GM12892 (cell line): Measurements from ENCODE around the gene AKAP1.

ENCODE experiments used
- DNase-seq: peaks from one replicate; pipeline ENCODE4 v3.0.0; 2011; ENCODE audit not compliant: insufficient read length
- FAIRE-seq: peaks from 2 replicates; lab custom pipeline; 2011; peaks lifted over from hg19 to GRCh38; lab: Jason Lieb, UNC
- POLR2A ChIP-seq: IDR thresholded peaks from 2 replicates; pipeline ENCODE4 v1.6.1; 2011; ENCODE audit warnings: low read depth, low read length, control low read depth
- POLR2AphosphoS5 ChIP-seq: IDR thresholded peaks from 2 replicates; pipeline ENCODE4 v1.6.1; 2011; ENCODE audit warnings: low read depth, low read length, control low read depth
- TAF1 ChIP-seq: IDR thresholded peaks from 2 replicates; pipeline ENCODE4 v1.6.1; 2011; ENCODE audit warnings: low read depth, mild to moderate bottlenecking, control low read depth, low read length, borderline replicate concordance

The AKAP1 gene

GRCh38 chr17:57138956-57139576 is 54.0 kb downstream of the AKAP1 start:
- DNase-seq (no peak), FAIRE-seq (no peak)
- TF ChIP-seq POLR2AphosphoS5 (no peak), TAF1 (no peak), POLR2A (no peak)

- TF ChIP-seq POLR2A (no peak), TAF1 (no peak), POLR2AphosphoS5 (no peak)
- no peak for FAIRE-seq
- no peak for DNase-seq
These were observed 55.3 kb downstream of the AKAP1 start for GRCh38 chr17:57140316-57140715.

GRCh38 chr17:57142925-57143324 is 57.9 kb downstream of the AKAP1 start:
- DNase-seq (no peak), FAIRE-seq (no peak)
- TF ChIP-seq TAF1 (no peak), POLR2A (no peak), POLR2AphosphoS5 (no peak)

- TF ChIP-seq POLR2A, result no peak
- TF ChIP-seq TAF1, result no peak
- TF ChIP-seq POLR2AphosphoS5, result no peak
- DNase-seq (no peak), FAIRE-seq (no peak)
These were observed 58.3 kb downstream of the AKAP1 start for GRCh38 chr17:57143361-57143760.

- DNase-seq, result no peak
- TF ChIP-seq POLR2A, result no peak
- no peak for FAIRE-seq
These were observed 58.9 kb downstream of the AKAP1 start for GRCh38 chr17:57143919-57144318.

- TF ChIP-seq POLR2A (no peak), POLR2AphosphoS5 (no peak), TAF1 (no peak)
- DNase-seq (no peak), FAIRE-seq (no peak)
These were observed 59.5 kb downstream of the AKAP1 start for GRCh38 chr17:57144567-57144966.

- DNase-seq (no peak), FAIRE-seq (no peak)
These were observed 60.3 kb downstream of the AKAP1 start for GRCh38 chr17:57145347-57145746.

GRCh38 chr17:57146273-57146672 is 61.2 kb downstream of the AKAP1 start:
- no peak for TF ChIP-seq POLR2AphosphoS5
- no peak for TF ChIP-seq TAF1
- TF ChIP-seq POLR2A, result no peak
- FAIRE-seq (no peak), DNase-seq (no peak)

More at GRCh38 chr17:57145347-57145746, 60.3 kb downstream of the AKAP1 start:
- no peak for TF ChIP-seq POLR2A
- TF ChIP-seq POLR2AphosphoS5, result no peak
- TF ChIP-seq TAF1, result no peak

GRCh38 chr17:57151798-57152197 is 66.8 kb downstream of the AKAP1 start:
- DNase-seq (no peak), FAIRE-seq (no peak)
- TF ChIP-seq POLR2AphosphoS5, result no peak
- no peak for TF ChIP-seq POLR2A
- TF ChIP-seq TAF1, result no peak

GRCh38 chr17:57152967-57153528 is 68.0 kb downstream of the AKAP1 start:
- DNase-seq (no peak), FAIRE-seq (no peak)
- TF ChIP-seq TAF1, result no peak
- no peak for TF ChIP-seq POLR2A
- TF ChIP-seq POLR2AphosphoS5, result no peak

GRCh38 chr17:57154921-57155320 is 69.9 kb downstream of the AKAP1 start:
- no peak for DNase-seq
- TF ChIP-seq POLR2A (no peak), TAF1 (no peak), POLR2AphosphoS5 (no peak)
- no peak for FAIRE-seq

GRCh38 chr17:57158325-57158724 is 73.3 kb downstream of the AKAP1 start:
- TF ChIP-seq POLR2A, result no peak
- TF ChIP-seq POLR2AphosphoS5, result no peak
- TF ChIP-seq TAF1, result no peak
- no peak for FAIRE-seq
- DNase-seq, result no peak

GRCh38 chr17:57158795-57159194 is 73.7 kb downstream of the AKAP1 start:
- DNase-seq, result no peak
- FAIRE-seq, result no peak
- TF ChIP-seq TAF1, result no peak
- no peak for TF ChIP-seq POLR2A
- TF ChIP-seq POLR2AphosphoS5, result no peak
